Measurements from ENCODE around the gene PTPRD.

- TF ChIP-seq CTCF (conservative IDR thresholded peaks at IDR 0.05 in 1 of 2, IDR thresholded peaks at IDR 0.05 in 1 of 2; ENCODE audit: low read depth in 1 of 2, low read length in 2 of 2) (no peak), EZH2 (IDR thresholded peaks at IDR 0.05; ENCODE audit: low read length, missing control alignments) (no peak)
These were observed 863.2 kb downstream of the PTPRD start for GRCh38 chr9:9749591-9749990.

Measured in fibroblast of lung (primary cell).